Measurements from ENCODE around the gene CLEC16A. TPM values are rescaled to one million over a fixed set of nuclear protein-coding genes. Genes with fewer than 3 reads are reported as not detected.
A peak's percentile ranks its signal among the peaks of the same experiment; 100 is the strongest.

CLEC16A gene
- total and polyA plus RNA-seq, 9 of the 15 experiments (the other 6 are each of a cell fraction or from before 2014, with no cell fraction given): 1.00 to 22.3 (median 10.0) TPM

DNA sequence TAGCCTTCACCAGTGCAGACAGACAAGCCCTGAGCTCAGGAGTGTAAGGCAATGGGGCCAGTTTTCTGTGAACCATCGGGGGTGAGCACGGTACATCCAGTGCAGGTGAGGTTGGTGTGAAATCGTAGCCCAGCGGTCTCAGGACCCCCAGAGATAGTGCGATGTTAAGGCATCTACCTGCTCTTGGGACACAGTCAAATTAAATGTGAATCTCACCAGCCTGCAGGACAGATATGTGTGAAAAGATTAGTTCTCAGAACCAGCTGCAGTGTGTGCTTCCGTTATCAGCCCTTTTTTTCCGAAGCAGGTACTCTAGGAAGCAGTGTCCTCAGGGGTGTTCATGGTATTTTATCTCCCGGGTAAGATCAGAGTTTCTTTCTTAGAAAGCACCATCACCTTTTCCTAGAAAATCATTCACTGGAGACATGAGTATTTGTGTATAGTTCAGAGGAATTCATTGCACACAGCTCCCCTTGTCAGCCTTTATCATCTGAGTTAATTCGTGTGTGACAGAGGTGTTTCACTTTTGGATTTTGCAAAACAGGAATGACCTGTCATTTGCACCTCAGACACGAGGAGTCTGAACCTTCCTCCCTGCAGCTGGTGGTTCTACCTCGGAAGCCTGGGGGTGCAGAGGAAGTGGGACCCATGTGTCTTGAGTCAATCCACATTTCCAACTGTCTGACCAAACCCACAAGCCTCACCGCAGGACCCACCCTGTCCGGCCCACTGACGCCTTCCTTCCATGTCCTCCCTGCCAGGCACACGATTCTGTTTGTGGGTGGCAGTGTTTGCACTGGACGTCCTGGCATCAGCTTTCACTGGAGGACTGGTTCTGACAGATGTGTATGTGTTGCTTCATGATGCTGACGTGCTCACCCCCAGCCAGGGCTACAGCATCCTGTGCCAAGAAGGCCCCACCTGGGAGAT, 107.8 kb downstream of the CLEC16A start (continued):
- TF ChIP-seq CTCFL (IDR thresholded peaks at IDR 0.05; ENCODE audit: borderline replicate concordance, insufficient read depth, low read depth, low read length, poor library complexity, severe bottlenecking) (no peak), ZNF140 (CRISPR knock-in tag; IDR thresholded peaks at IDR 0.05) (no peak), ZBTB5 (IDR thresholded peaks at IDR 0.05) (peak; percentile 47; the same call in 1 of the 2 replicates), ZBTB1 (CRISPR knock-in tag; IDR thresholded peaks at IDR 0.05; ENCODE audit: borderline replicate concordance, low read depth) (peak; percentile 43; the same call in 1 of the 2 replicates), DACH1 (IDR thresholded peaks at IDR 0.05; ENCODE audit: partially characterized antibody) (no peak), ZNF764 (CRISPR knock-in tag; IDR thresholded peaks at IDR 0.05; ENCODE audit: low read depth) (no peak), RCOR1 (IDR thresholded peaks at IDR 0.05; ENCODE audit: borderline replicate concordance in 1 of 2, low read depth in 2 of 2, low read length in 2 of 2) (peak in 1 of 2 experiments; percentile 95; a peak in 2 of 4 replicates), JUNB (CRISPR knock-in tag; conservative IDR thresholded peaks at IDR 0.05) (no peak), XRCC4 (IDR thresholded peaks at IDR 0.05; ENCODE audit: extremely low read depth, insufficient read depth, insufficient read length) (no peak), ZNF668 (CRISPR knock-in tag; IDR thresholded peaks at IDR 0.05) (no peak), RBM39 (optimal IDR thresholded peaks at IDR 0.05; ENCODE audit: low read depth, low read length) (no peak), ZNF165 (CRISPR knock-in tag; IDR thresholded peaks at IDR 0.05; ENCODE audit: borderline replicate concordance) (no peak)
- TF ChIP-seq, protein P1, sequence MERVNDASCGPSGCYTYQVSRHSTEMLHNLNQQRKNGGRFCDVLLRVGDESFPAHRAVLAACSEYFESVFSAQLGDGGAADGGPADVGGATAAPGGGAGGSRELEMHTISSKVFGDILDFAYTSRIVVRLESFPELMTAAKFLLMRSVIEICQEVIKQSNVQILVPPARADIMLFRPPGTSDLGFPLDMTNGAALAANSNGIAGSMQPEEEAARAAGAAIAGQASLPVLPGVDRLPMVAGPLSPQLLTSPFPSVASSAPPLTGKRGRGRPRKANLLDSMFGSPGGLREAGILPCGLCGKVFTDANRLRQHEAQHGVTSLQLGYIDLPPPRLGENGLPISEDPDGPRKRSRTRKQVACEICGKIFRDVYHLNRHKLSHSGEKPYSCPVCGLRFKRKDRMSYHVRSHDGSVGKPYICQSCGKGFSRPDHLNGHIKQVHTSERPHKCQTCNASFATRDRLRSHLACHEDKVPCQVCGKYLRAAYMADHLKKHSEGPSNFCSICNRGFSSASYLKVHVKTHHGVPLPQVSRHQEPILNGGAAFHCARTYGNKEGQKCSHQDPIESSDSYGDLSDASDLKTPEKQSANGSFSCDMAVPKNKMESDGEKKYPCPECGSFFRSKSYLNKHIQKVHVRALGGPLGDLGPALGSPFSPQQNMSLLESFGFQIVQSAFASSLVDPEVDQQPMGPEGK (CRISPR knock-in tag; IDR thresholded peaks at IDR 0.05; ENCODE audit: borderline replicate concordance): no peak
- TF ChIP-seq, protein P2, sequence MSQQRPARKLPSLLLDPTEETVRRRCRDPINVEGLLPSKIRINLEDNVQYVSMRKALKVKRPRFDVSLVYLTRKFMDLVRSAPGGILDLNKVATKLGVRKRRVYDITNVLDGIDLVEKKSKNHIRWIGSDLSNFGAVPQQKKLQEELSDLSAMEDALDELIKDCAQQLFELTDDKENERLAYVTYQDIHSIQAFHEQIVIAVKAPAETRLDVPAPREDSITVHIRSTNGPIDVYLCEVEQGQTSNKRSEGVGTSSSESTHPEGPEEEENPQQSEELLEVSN (IDR thresholded peaks at IDR 0.05; ENCODE audit: borderline replicate concordance in 1 of 2, extremely low read depth in 1 of 2, insufficient read depth in 1 of 2, insufficient read length in 1 of 2, low read depth in 1 of 2, low read length in 1 of 2, poor library complexity in 1 of 2, severe bottlenecking in 1 of 2): no peak
- TF ChIP-seq, protein P3, sequence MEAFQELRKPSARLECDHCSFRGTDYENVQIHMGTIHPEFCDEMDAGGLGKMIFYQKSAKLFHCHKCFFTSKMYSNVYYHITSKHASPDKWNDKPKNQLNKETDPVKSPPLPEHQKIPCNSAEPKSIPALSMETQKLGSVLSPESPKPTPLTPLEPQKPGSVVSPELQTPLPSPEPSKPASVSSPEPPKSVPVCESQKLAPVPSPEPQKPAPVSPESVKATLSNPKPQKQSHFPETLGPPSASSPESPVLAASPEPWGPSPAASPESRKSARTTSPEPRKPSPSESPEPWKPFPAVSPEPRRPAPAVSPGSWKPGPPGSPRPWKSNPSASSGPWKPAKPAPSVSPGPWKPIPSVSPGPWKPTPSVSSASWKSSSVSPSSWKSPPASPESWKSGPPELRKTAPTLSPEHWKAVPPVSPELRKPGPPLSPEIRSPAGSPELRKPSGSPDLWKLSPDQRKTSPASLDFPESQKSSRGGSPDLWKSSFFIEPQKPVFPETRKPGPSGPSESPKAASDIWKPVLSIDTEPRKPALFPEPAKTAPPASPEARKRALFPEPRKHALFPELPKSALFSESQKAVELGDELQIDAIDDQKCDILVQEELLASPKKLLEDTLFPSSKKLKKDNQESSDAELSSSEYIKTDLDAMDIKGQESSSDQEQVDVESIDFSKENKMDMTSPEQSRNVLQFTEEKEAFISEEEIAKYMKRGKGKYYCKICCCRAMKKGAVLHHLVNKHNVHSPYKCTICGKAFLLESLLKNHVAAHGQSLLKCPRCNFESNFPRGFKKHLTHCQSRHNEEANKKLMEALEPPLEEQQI (IDR thresholded peaks at IDR 0.05): no peak

All from K562 (cell line).